BLaER1 (cell line): ENCODE data around the gene RPA3.
A peak's percentile ranks its signal among the peaks of the same experiment; 100 is the strongest.

ENCODE experiments used
- H3K27ac ChIP-seq: shearing (Covaris generic); formaldehyde crosslinking; 2 replicates; pipeline ENCODE4 v1.8.1; 2022
- H3K27me3 ChIP-seq: shearing (Covaris generic); formaldehyde crosslinking; 2 replicates; pipeline ENCODE4 v1.8.1; 2022
- H3K36me3 ChIP-seq: shearing (Covaris generic); formaldehyde crosslinking; 2 replicates; pipeline ENCODE4 v1.8.1; 2022
- H3K4me1 ChIP-seq: shearing (Covaris generic); formaldehyde crosslinking; 2 replicates; pipeline ENCODE4 v1.8.1; 2022
- H3K4me2 ChIP-seq: shearing (Covaris generic); formaldehyde crosslinking; 2 replicates; pipeline ENCODE4 v1.8.1; 2022
- H3K4me3 ChIP-seq: shearing (Covaris generic); formaldehyde crosslinking; 2 replicates; pipeline ENCODE4 v1.8.1; 2022
- H3K9ac ChIP-seq: shearing (Covaris generic); formaldehyde crosslinking; 2 replicates; pipeline ENCODE4 v1.8.1; 2022
- H3K9me3 ChIP-seq: shearing (Covaris generic); formaldehyde crosslinking; 2 replicates; pipeline ENCODE4 v1.8.1; 2022
- H4K20me1 ChIP-seq: shearing (Covaris generic); formaldehyde crosslinking; 2 replicates; pipeline ENCODE4 v1.8.1; 2022
- Cebpa-rat ChIP-seq: shearing (Covaris generic); IDR thresholded peaks from 2 replicates; pipeline ENCODE4 v1.8.1; 2022

The RPA3 gene

DNA sequence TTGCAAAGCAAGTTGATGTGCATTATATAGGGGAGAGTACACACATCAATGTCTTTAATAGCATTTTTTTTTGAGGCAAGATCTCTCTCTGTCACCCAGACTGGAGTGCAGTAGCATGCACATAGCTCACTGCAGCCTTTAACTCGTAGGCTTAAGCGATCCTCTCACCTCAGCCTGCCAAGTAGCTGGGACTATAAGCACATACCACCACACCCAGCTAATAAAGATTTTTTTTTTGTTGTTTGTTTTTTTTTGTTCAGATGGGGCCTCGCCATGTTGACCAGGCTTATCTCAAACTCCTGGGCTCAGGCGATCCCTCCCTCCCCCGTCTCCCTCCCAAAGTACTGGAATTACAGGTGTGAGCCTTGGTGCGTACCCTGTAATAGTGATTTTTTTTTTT lies 76.3 kb downstream of the RPA3 start:
- no peak overlapping the region for H3K9ac ChIP-seq
- peak overlapping the region; percentile 96 for H3K4me2 ChIP-seq
- no peak for TF ChIP-seq Cebpa-rat
- no peak overlapping the region for H3K27ac ChIP-seq
- H3K27me3 ChIP-seq: no peaks in the 10 kb centered on the region
- H3K4me1 ChIP-seq: peaks cover 29% of the 10 kb centered on the region
- peaks cover 16% of the 10 kb centered on the region for H3K36me3 ChIP-seq
- H3K4me3 ChIP-seq: no peak overlapping the region
- H4K20me1 ChIP-seq: no peaks in the 10 kb centered on the region
- peaks cover 10% of the 10 kb centered on the region for H3K9me3 ChIP-seq

DNA sequence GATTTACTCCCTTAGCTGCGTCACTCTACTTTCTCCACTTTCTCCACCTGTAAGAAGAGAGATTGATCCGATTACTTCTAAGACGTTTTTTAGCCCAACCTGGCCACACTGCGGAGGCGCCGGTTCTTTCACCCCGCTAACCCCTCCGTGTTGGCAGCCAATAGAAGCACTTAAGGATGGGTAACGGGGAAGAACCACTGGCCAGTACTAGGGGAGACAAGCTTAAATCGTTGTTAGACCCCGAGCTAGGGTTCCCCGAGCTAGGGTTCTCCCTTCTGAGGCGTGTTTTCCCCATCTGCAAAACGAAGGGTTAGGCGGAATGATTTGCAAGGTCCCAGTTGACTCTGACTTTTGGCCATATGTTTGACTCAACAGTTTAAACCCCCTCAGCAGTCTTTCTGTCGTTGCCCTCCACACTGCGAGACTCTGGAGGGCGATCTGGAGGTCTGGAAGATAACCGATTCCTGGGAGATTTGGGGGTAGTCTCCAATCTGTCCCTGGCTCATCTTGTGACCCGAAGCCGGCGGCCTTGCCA lies 77.2 kb downstream of the RPA3 start:
- Histone ChIP-seq H4K20me1 (no peaks in the 10 kb centered on the region), H3K36me3 (peaks cover 15% of the 10 kb centered on the region), H3K4me1 (peaks cover 29% of the 10 kb centered on the region), H3K4me2 (peak overlapping the region; percentile 96), H3K9ac (peak overlapping the region; percentile 85), H3K27me3 (no peaks in the 10 kb centered on the region), H3K27ac (peak overlapping the region; percentile 63), H3K9me3 (peaks cover 4% of the 10 kb centered on the region), H3K4me3 (peak overlapping the region; percentile 90)
- TF ChIP-seq Cebpa-rat: no peak

DNA sequence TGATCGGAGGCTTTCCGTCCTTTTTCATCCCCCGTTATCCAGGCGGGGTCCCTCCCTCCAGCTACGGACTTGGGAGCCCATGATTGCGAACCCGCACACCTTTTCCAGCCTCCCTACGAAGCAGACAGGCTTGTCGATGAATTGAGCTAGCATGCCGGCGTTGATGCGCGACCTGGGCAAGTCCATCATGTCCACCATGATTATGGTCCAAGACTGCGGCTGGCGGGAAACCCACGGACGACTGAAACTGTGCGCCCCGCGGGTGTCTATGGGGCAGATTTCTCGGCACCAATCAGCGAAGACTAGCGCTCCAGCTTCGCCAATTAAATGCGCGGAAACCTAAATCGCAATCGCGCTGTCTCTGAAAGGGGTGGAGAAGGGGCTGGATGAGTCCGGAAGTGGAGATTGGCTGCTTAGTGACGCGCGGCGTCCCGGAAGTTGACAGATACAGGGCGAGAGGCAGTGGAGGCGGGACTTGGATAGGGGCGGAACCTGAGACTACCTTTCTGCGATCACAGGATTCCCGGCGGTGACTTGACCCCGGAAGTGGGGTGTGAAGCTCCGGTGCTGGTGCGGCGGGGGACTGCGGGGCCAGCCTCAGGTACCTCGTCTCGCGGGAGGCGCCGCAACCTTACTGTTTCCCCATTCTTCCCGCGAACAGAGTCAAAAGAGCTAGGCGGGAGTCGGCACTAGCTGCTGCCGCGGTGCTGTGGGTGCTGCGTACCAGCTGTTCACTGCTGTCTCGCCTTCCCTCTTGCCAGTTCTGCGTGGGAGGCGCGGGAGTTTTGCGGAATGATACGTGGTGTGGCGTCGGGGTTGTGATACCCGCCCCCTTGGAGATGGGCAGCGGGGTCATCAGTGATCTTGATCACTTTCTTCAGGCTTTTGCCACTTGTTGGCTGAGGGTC lies 77.9 kb downstream of the RPA3 start, which contains the start of gene UMAD1:
Gene UMAD1, plus strand, starts transcription at position 532 of the 908 bp plus-strand sequence. CDS start 32,620 bp downstream, outside the sequence.
- Histone ChIP-seq H3K9me3 (no peaks in the 10 kb centered on the region), H3K4me2 (peak within 1 kb of the TSS; percentile 96), H4K20me1 (no peaks in the 10 kb centered on the region), H3K27ac (peak within 1 kb of the TSS; percentile 73), H3K4me3 (peak within 1 kb of the TSS; percentile 90), H3K4me1 (peaks cover 29% of the 10 kb centered on the region), H3K27me3 (no peaks in the 10 kb centered on the region), H3K36me3 (peaks cover 17% of the 10 kb centered on the region), H3K9ac (peak within 1 kb of the TSS; percentile 86)
- no peak for TF ChIP-seq Cebpa-rat

DNA sequence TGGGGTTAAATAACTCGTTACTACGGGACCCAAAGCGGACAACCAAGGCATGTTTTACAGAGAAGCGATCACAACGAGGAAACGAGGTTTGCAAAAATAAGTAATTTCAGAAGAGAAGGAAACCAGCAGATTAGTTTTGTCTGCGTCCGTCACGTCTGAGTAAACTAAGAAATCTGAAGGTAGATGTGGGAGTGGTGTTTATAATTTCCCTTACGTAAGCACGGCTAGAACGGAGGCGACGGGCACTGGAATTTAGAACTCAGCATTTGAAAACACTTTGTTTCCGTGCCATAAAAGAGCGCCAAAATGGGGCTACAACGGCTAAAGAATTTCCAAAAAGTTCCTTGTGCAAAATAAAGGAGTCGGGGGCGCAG lies 78.6 kb downstream of the RPA3 start:
- peaks cover 29% of the 10 kb centered on the region for H3K4me1 ChIP-seq
- H3K36me3 ChIP-seq: peaks cover 22% of the 10 kb centered on the region
- H3K9me3 ChIP-seq: no peaks in the 10 kb centered on the region
- H3K4me3 ChIP-seq: peak overlapping the region; percentile 90
- H4K20me1 ChIP-seq: no peaks in the 10 kb centered on the region
- no peak for TF ChIP-seq Cebpa-rat
- peak overlapping the region; percentile 73 for H3K27ac ChIP-seq
- no peaks in the 10 kb centered on the region for H3K27me3 ChIP-seq
- peak overlapping the region; percentile 86 for H3K9ac ChIP-seq
- H3K4me2 ChIP-seq: peak overlapping the region; percentile 73

DNA sequence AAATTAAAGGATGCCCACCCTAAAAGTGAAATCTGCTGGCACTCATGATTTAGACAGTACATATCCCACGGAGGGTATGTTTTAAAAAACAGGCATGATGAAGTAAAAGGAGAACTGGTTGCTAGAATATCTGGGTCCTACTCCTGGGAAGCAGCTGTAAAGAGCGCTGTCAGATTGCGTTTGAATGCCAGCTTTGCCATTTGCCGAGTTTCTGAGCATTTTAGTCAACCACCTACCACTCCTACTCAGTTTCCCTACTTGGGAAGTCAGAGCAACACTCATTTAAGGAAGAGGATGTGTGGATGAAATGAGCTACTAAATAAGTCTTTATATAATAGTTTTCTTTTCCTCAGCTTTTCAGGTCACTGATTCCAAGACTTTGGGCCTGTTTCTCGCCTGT lies 79.0 kb downstream of the RPA3 start:
- peak overlapping the region; percentile 73 for H3K27ac ChIP-seq
- TF ChIP-seq Cebpa-rat: no peak
- H3K27me3 ChIP-seq: no peaks in the 10 kb centered on the region
- H3K4me3 ChIP-seq: peak overlapping the region; percentile 90
- H3K4me2 ChIP-seq: peak overlapping the region; percentile 73
- H3K9me3 ChIP-seq: no peaks in the 10 kb centered on the region
- peaks cover 22% of the 10 kb centered on the region for H3K36me3 ChIP-seq
- peaks cover 29% of the 10 kb centered on the region for H3K4me1 ChIP-seq
- peak overlapping the region; percentile 86 for H3K9ac ChIP-seq
- no peaks in the 10 kb centered on the region for H4K20me1 ChIP-seq

DNA sequence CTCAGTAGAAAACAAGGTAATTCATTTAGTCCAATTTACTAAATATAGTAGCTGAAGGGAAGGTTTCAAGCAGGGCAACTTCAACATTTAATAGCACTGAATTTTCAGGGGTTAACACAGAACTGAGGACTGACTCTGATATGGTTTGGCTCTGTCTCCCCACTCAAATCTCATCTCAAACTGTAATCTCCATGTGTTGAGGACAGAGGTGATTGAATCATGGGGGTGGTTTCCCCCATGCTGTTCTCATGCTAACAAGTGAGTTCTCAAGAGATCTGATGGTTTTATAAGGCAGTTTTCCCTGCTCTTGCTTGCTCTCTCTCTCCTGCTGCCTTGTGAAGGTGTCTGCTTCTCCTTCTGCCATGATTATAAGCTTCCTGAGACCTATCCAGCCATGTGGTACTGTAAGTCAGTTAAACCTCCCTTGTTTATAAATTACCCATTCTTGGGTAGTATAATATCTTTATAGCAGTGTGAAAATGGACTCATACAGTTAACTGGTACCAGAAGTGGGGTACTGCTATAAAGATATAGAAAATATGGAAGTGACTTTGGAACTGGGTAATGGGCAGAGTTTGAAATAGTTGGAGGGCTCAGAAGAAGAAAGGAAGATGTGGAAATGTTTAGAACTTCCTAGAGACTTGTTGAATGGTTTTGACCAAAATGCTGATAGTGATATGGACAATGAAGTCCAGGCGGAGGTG lies 87.6 kb downstream of the RPA3 start:
- Histone ChIP-seq H3K27ac (no peak overlapping the region), H3K4me1 (no peaks in the 10 kb centered on the region), H3K9ac (no peak overlapping the region), H3K9me3 (peaks cover 19% of the 10 kb centered on the region), H3K36me3 (peaks cover 11% of the 10 kb centered on the region), H4K20me1 (no peaks in the 10 kb centered on the region), H3K4me3 (no peak overlapping the region), H3K4me2 (no peak overlapping the region), H3K27me3 (no peaks in the 10 kb centered on the region)
- TF ChIP-seq Cebpa-rat: no peak

DNA sequence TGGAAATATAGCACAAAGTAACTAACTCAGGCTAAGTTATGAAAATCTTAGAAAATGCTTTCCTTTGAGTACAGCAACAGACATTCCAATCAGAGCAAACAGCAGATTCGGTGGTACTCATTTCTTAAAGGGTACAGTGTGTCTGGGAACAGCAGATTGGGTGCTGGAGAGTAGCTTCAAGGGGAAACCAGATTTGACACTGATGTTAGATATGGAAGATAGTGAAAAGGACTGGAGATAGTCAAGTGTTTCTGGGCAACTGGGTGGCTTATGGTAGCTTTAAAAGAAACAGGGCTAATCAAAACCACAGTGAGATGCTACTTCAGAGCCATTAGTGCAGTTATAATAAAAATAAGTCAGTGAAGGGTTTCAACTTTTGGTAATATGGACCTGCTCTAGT lies 89.9 kb downstream of the RPA3 start:
- Histone ChIP-seq H3K4me2 (no peak overlapping the region), H3K9ac (no peak overlapping the region), H3K27me3 (no peaks in the 10 kb centered on the region), H4K20me1 (no peaks in the 10 kb centered on the region), H3K4me1 (no peaks in the 10 kb centered on the region), H3K36me3 (no peaks in the 10 kb centered on the region), H3K4me3 (no peak overlapping the region), H3K9me3 (peaks cover 21% of the 10 kb centered on the region), H3K27ac (no peak overlapping the region)
- TF ChIP-seq Cebpa-rat: no peak

DNA sequence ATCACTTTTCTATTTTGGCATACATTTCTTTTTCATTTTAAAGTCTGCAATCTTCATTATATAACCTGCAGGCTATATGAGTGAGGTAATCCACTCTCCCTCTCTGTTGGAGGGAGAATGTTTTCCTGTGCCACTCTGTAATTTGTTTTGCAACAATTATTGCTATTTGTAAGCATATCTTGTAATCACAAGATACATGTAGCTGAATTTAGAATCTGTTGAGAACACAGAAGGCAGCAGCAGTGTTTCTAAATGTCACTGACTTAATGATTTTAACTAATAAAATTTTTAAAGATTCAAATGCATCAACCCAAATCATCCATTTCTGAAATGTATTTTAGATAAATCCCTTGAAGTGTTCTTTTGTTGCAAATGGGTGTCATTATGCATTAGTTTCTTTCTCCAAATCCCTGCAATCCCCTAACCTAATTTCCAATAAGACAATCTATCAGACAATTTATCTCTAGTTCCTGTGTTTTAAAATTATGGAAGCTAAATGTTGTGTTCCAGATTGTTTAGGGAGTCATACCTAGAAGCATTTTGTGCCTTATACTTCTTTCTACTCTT lies 97.7 kb downstream of the RPA3 start:
- no peaks in the 10 kb centered on the region for H3K36me3 ChIP-seq
- peaks cover 2% of the 10 kb centered on the region for H3K9me3 ChIP-seq
- no peak overlapping the region for H3K27ac ChIP-seq
- no peak overlapping the region for H3K4me3 ChIP-seq
- TF ChIP-seq Cebpa-rat: no peak
- H3K27me3 ChIP-seq: no peaks in the 10 kb centered on the region
- no peaks in the 10 kb centered on the region for H3K4me1 ChIP-seq
- no peak overlapping the region for H3K9ac ChIP-seq
- no peak overlapping the region for H3K4me2 ChIP-seq
- H4K20me1 ChIP-seq: no peaks in the 10 kb centered on the region

DNA sequence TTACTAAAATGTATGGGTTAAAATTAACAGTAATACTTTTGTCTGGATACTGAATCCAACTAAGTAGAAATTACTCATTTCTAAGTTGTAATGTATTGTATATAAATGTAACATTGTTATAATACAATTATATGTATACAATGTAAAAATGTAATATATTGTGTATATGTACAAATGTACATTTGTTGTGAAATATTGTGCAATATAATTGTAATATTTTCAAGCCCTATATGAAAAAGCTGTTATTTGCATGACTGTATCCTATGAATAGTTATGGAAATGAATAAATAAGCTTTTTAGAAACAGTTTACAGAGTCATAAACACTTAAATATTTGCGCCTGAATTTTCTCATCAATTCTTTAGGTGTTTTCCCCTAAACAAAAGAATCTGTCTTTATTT lies 98.2 kb downstream of the RPA3 start:
- Histone ChIP-seq H3K36me3 (no peaks in the 10 kb centered on the region), H3K27me3 (no peaks in the 10 kb centered on the region), H3K9ac (no peak overlapping the region), H3K4me3 (no peak overlapping the region), H3K27ac (no peak overlapping the region), H3K4me2 (no peak overlapping the region), H4K20me1 (no peaks in the 10 kb centered on the region), H3K9me3 (no peaks in the 10 kb centered on the region), H3K4me1 (no peaks in the 10 kb centered on the region)
- no peak for TF ChIP-seq Cebpa-rat

DNA sequence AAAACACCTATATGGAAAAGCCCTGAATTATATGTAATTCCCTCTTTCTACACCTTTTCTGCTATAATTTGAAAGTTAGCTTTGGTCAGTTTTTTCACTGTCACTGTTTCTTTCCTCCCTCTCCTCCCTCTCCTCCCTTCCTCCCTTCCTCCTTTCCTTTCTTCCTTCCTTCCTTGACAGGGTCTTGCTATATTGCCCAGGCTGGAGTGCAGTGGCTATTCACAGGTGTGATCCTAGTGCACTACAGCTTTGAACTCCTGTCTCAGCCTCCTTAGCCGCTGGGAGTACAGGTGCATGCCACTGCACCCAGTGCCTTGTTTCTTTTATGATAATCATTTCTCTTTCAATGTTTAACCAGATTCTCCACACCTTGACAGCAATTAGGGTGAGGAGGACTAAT lies 100.0 kb downstream of the RPA3 start:
- no peak for TF ChIP-seq Cebpa-rat
- Histone ChIP-seq H3K9me3 (no peaks in the 10 kb centered on the region), H3K9ac (no peak overlapping the region), H3K36me3 (no peaks in the 10 kb centered on the region), H4K20me1 (no peaks in the 10 kb centered on the region), H3K4me3 (no peak overlapping the region), H3K4me1 (no peaks in the 10 kb centered on the region), H3K27me3 (no peaks in the 10 kb centered on the region), H3K4me2 (no peak overlapping the region), H3K27ac (no peak overlapping the region)
